RWPE2 (cell line): ENCODE measurements around the gene MYDGF.

Source experiments
- ATAC-seq: fragments of 200-7000 bp; cut with Tn5 transposase; 3 replicates; pipeline ENCODE4 v1.9.1; 2021; ENCODE audit warnings: low read depth
- DNase-seq: peaks from one replicate; pipeline ENCODE4 v3.0.0-alpha.2; 2020; ENCODE audit warnings: low spot score
- H3K27ac ChIP-seq: fragments of 450-650 bp; 2 replicates; pipeline ENCODE4 v1.5.1; 2017; ENCODE audit warnings: mild to moderate bottlenecking; ENCODE audit not compliant: poor library complexity, severe bottlenecking
- H3K27me3 ChIP-seq: fragments of 250-450 bp; sonication (Bioruptor Pico); 2 replicates; pipeline ENCODE4 v1.5.1; 2021; ENCODE audit warnings: mild to moderate bottlenecking, moderate library complexity; ENCODE audit not compliant: insufficient read depth, poor library complexity, severe bottlenecking
- H3K36me3 ChIP-seq: fragments of 250-450 bp; sonication (Bioruptor Pico); 2 replicates; pipeline ENCODE4 v1.5.1; 2020; ENCODE audit warnings: low read depth, mild to moderate bottlenecking, moderate library complexity
- H3K4me1 ChIP-seq: fragments of 250-450 bp; sonication (Bioruptor Pico); 2 replicates; pipeline ENCODE4 v1.5.1; 2021; ENCODE audit warnings: mild to moderate bottlenecking, moderate library complexity; ENCODE audit not compliant: insufficient read depth, poor library complexity, severe bottlenecking
- H3K4me3 ChIP-seq: fragments of 250-450 bp; sonication (Bioruptor Pico); 2 replicates; pipeline ENCODE4 v1.5.1; 2021; ENCODE audit warnings: mild to moderate bottlenecking, moderate library complexity; ENCODE audit not compliant: severe bottlenecking
- H3K9me3 ChIP-seq: fragments of 250-450 bp; sonication (Bioruptor Pico); 2 replicates; pipeline ENCODE4 v1.5.1; 2021; ENCODE audit warnings: mild to moderate bottlenecking, moderate library complexity; ENCODE audit not compliant: severe bottlenecking
- TF ChIP-seq, protein P1 (sequence below): fragments of 450-650 bp; IDR thresholded peaks from one replicate; pipeline ENCODE4 v1.5.1; 2017; ENCODE audit warnings: mild to moderate bottlenecking, moderate library complexity; ENCODE audit not compliant: poor library complexity, severe bottlenecking

MYDGF gene

DNA sequence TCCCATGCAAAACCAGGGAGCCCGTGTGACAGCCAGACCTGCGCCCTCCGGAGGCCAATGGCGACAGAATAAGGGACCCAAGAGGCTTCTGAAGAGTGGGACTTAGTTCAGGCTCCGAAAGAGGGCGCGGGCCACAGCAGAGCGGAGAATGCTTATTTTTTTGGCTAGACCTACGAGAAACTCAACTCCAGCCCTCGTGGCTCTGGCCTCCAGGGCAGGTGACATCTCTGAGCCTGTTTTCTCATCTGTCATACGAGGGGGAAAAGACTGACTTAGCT is 30.5 kb upstream of the MYDGF start:
- H3K27me3 ChIP-seq: no peaks in the 10 kb centered on the region
- no peaks in the 10 kb centered on the region for H3K9me3 ChIP-seq
- H3K4me1 ChIP-seq: peaks cover 16% of the 10 kb centered on the region
- no peak for DNase-seq
- H3K36me3 ChIP-seq: peaks cover 94% of the 10 kb centered on the region
- no peak overlapping the region for H3K4me3 ChIP-seq
- H3K27ac ChIP-seq: no peak overlapping the region
- ATAC-seq: no peak
- TF ChIP-seq, protein P1, sequence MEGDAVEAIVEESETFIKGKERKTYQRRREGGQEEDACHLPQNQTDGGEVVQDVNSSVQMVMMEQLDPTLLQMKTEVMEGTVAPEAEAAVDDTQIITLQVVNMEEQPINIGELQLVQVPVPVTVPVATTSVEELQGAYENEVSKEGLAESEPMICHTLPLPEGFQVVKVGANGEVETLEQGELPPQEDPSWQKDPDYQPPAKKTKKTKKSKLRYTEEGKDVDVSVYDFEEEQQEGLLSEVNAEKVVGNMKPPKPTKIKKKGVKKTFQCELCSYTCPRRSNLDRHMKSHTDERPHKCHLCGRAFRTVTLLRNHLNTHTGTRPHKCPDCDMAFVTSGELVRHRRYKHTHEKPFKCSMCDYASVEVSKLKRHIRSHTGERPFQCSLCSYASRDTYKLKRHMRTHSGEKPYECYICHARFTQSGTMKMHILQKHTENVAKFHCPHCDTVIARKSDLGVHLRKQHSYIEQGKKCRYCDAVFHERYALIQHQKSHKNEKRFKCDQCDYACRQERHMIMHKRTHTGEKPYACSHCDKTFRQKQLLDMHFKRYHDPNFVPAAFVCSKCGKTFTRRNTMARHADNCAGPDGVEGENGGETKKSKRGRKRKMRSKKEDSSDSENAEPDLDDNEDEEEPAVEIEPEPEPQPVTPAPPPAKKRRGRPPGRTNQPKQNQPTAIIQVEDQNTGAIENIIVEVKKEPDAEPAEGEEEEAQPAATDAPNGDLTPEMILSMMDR: no peak

DNA sequence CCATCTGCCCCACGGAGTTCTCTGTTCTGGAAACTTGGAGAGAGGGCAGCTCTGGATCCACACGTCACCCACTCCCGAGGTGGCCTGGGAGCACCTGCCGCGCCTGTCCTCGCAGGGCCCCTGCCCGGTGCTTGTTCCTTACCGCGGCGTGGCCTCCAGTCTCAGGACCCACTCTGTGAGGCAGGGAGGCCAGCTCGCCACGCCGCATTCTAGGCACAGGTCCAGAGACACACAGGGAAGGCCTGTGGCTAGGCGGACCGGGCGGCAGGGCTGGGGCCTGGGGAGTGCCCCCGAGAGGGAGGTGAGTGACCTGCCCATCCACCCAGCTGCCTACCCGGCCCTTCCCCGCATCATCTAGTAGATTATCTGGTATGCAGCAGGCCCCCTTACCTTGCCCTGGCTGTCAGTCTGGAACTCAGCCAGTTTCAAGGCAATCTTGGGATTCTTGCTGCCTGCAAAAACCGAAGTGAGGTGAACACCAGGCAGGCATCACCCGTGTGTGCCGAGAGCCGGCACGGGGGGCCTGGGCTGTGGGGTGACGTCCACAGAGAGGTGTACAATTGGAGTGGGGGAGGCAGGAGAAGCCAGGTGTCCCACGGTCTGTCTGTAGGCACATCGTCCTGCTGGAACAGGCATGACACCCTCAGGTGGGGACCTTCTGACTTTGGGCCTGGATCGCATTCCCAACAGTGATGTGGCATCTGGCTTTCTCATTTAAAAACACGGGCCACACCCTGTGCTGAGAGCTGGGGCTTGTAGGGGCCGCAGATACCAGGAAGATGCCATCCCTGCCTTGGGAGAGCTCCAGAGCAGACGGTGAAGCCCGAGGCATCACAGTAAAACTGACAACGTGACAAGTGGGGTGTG is 29.9 kb upstream of the MYDGF start:
- TF ChIP-seq, protein P1: no peak
- no peak for DNase-seq
- Histone ChIP-seq H3K27me3 (no peaks in the 10 kb centered on the region), H3K9me3 (no peaks in the 10 kb centered on the region), H3K4me3 (no peak overlapping the region), H3K4me1 (peaks cover 18% of the 10 kb centered on the region), H3K27ac (no peak overlapping the region), H3K36me3 (peaks cover 94% of the 10 kb centered on the region)
- no peak for ATAC-seq

DNA sequence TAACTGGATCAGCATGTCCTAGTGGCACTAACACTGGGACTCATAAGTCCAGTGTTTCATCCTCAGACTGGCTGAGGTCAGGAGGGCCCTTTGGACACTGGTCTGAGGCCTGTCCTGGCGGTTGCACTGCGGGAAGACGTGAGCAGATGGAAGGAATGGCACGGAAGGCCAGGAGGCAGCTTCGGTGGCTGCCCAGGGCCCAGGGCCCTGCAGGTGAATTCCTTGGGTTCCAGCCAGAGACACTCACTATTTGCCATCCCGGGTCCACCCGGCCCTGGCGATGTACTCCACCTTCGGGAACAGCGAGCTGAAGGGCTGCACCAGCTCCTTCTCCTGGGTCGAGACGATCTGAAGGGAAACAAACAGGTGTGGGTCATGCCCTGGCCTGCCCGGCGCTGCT is 27.2 kb upstream of the MYDGF start:
- H3K27ac ChIP-seq: peak overlapping the region; percentile 96

GRCh38 chr19:4695224-4695731 is 25.1 kb upstream of the MYDGF start:
- Histone ChIP-seq H3K27me3 (no peaks in the 10 kb centered on the region), H3K9me3 (no peaks in the 10 kb centered on the region), H3K36me3 (peaks cover 90% of the 10 kb centered on the region), H3K4me3 (no peak overlapping the region), H3K27ac (peak overlapping the region; percentile 96), H3K4me1 (peaks cover 30% of the 10 kb centered on the region)
- TF ChIP-seq, protein P1: no peak
- ATAC-seq (no peak), DNase-seq (no peak)

More for the DNA sequence above, 27.2 kb upstream of the MYDGF start:
- DNase-seq (no peak), ATAC-seq (no peak)
- TF ChIP-seq, protein P1: no peak
- Histone ChIP-seq H3K36me3 (peaks cover 93% of the 10 kb centered on the region), H3K4me3 (no peak overlapping the region), H3K27me3 (no peaks in the 10 kb centered on the region), H3K9me3 (no peaks in the 10 kb centered on the region), H3K4me1 (peaks cover 30% of the 10 kb centered on the region)
